Frontal cortex (tissue), 4 donors: ENCODE results near the gene DENND1A. TPM values are rescaled to one million over a fixed set of nuclear protein-coding genes. Genes with fewer than 3 reads are reported as not detected.

Source experiments
- DNase-seq, 2 donors: peaks; one replicate each; pipeline ENCODE4 v3.0.0; 2012; ENCODE audit warnings: low spot score in 2 of 2
- FAIRE-seq: peaks from 2 replicates; lab custom pipeline; 2012; peaks lifted over from hg19 to GRCh38; lab: Jason Lieb, UNC
- total RNA-seq: library from RNA; depleted of rRNA; stranded (reverse); fragments of >200 nt; gene quantifications from one replicate; pipeline ENCODE4 v1.2.3, GENCODE V29; 2014
- donor health status: control.
- donor health status: control.
- donor health status: control.

Gene DENND1A
- total RNA-seq, 1 donor from 2014 or later = 17.9 TPM

DNA sequence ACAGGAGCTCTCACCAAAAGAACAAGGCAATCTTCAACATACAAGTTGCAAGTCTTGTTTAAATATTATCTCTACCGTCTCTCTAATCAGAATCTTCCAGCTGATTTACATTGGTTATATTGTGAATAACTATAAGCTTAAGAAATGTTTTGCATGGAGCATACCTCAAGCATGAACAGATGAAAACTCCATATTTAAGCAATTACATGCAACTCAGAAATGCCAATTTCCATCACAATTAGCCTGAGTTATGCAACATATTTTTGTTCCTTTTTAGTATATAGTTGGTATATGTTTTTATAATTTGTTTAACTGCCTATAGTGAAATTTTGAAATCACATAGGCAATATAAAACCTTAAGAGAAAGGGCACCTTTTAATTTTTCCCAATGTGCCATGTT, 142.5 kb downstream of the DENND1A start:
- DNase-seq = no peak
- FAIRE-seq = no peak

DNA sequence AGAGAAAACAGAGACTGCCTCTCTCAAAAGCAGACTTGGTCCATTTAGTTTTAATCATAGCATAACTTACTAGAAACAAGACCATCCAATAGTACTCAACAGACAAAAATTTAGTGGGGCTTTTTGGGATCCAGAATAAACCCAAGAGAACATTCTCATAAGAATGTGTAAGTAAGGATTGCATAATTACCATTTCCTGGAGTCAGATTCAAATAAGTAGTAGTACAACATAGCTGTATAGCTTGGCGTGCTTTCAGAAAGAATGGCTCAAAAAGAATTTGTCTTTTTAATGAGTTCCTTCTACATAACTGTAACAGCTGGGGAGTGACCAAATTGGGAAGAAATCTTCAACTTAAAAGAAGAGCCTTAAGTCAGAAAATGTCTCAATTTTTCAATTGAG, 145.4 kb downstream of the DENND1A start:
- DNase-seq (no peak), FAIRE-seq (no peak)

DNA sequence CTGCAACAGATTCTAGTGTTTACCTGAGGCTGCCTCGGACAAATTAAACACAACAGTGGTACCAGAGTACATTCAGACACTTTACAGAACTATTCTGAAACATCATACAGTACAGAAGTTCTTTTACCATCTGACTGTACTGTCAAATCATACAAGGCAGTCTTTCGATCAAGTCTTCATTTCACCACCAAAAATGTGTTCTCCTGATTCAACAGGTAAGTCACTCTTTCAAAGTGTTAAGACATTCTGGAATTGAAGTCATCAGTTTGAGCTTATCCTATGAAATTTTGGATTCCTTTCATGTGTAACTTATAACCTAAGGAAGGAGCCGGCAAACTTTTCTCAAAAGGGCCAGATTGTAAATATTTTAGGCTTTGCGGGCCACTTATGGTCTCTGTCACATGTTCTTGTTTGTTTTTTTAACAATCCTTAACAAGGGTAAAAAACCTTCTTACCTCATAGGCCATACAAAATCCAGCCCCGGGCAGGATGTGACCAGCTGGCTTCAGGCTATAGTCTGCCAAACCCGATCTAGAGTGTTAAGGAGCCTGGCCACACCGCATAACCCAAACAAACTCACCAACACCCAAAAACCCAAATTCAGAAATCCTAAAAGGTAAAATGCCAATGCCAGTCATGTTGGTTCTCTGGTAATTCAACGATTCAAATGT, 151.6 kb downstream of the DENND1A start:
- no peak for DNase-seq
- no peak for FAIRE-seq

DNA sequence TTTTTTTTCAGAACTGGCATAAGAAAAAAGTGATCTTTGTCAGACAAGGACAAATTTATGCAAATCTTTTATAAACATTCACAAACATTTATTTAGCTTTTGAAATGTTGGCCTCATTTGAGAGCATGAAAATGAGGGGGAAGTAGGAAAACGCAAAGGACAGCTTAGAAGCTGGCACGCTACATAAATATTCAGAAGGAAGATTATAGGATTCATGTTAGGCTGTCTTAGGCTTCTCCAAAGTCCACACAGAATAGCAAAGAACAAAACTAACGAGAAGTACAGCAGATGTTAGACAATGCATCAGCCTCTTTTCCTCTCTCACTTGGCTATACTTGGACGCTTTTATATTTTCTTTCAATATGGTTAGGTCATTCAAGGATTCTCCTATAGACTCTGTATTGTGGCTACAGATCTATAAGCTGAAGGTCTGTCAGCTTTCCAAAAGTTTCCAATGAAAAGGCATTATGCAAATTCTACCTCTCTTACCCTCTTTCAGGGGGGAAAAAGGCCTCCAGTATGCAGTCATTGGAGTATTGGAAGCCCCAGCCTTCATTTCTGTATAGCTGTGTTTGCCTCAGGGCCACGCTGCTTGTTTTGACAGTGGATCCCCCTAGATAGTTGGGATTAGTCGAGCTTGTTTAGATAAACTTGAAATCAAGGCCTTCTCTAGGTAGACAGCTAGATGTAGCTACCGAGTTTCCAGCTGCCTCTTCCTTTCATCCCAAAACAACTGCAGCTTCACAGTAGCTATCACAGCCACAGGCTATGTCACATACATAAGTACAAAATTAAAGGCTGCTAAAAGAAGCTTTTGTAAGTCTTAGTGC, 153.0 kb downstream of the DENND1A start:
- FAIRE-seq (no peak), DNase-seq (no peak)

DNA sequence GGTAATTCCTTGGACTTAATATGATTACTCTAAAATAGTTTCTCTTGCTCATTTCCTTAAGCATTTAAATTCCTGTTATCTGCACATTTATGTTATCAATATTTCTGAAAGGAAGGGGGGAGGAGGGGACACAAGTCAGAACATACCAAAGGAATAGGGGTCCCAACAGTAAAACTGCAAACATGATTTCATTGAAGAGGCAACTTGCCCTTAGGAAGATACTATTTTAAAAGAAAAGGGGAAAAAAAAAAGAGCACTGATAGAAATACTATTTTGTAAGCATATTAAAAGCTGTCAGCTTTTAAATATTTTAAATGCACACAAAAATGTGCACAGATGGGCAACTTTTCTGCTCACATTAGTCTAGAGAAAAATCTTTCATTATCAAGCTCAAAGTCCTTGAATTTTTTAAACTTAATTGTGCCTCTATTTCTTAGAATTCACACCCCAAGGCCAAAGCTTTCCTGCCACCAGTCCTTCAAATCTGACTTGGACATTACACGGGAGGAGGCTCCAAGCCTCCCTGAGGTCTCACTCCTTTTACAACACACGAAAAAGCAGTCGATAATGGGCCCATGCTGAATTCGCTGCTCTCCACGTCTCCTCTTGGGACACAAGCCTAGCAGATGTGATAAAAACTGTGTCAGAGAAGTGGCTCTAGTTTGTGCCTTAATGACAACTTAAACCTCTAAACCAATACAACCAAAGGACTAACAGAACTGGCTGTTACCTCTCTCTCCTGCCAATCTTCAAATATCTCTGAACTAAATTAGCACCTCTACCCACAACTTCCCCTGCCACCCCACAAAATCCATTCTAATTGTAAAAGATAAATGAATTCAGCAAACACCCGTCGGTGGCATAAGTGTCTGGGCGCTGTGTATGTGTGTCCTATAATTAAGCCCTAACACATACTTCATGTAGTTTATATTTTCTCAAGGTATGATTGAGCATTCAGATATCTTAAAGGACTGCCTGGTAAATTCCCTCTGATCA, 154.3 kb downstream of the DENND1A start:
- no peak for DNase-seq
- FAIRE-seq = no peak

DNA sequence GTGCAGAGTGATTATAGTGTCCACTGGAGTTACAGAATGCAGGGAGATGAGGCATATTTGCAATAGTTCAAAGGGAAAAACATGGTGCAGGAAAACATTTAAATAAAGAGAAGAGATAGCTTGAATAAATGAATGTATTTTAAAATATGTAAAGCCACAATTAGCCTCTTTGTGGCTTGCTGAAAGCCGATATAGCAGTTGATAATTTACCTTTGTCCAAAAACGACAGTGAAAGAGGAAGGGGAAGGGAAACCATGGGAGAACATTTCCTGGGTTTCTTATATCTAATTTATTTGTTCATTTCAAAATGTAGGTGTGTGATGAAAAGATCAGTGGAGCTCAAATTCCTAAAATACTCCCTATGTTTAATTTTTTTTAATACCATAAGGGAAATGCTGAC, 156.1 kb downstream of the DENND1A start:
- no peak for DNase-seq
- FAIRE-seq = no peak

DNA sequence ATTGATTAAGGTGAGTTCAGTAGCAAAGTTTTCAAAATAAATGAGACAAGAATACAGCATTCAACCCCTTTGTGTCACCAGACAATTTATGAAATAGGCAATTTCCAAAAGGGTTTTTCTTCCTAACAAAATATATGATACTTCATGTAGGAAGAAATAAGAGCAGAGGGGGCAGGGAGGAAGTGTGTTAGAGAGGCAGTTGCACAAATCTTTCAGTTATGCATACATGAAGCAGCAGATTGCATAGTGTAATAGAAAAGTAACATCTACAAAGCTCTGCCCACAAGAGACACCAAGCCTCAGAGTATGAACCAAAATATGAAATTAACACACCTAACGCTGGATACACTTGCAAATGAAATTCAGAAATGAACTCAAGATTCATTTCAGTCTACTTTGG, 157.0 kb downstream of the DENND1A start:
- no peak for DNase-seq
- no peak for FAIRE-seq

DNA sequence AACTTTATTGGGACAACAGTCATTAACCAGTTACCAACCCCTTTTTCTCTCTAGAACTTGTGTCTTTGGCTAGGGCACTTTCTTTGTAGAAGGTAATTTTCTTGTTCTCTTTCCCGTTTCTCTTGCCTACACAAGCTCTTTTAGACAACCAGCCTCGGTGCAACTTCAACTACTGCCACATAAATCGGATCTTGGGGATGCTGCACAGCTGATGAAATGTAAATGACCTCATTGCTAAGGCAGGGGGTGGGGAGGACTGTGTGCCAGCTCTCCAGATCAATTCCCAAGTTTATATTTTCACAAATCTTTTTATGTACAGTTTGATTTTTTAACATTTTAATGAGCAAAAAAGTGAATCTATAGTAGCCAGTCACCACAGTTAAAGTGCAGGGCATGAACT, 157.6 kb downstream of the DENND1A start:
- no peak for FAIRE-seq
- no peak for DNase-seq

DNA sequence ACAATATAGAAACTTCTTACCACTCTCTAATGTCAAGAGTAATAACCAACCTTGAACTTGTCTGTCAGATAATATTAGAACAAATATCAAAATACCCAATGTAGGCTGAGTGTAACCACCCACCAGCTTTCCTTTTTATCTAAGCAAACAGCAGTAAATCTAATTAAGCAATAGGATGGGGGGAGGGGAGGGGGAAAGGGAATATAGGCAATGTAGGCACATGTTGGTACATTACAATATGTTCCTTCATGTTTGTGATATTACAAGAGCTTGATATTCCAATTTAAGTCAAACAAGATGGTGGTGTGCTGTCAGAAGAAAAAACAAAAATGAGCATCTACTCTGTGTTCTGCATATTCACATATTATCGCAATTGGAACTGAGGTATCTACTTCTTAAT, 158.2 kb downstream of the DENND1A start:
- FAIRE-seq = no peak
- DNase-seq = no peak

DNA sequence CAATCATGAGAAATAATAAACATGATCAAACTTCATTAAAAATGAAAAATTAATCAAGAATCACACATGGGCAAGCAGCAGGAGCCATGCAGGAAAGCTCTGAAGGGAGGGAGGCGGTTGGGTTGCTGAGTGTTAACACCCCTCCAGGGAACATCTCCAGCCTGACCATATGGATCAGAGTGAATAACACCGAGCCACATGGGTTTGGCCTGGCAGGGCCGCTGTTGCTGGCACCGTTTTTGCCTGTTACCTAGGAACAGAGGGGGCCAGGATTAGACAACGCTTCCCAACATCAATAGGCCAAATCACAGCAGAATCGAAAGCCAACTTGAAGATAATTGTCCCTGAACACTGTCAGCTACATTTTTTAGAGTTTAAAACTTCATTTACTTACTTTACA, 160.2 kb downstream of the DENND1A start:
- DNase-seq (no peak), FAIRE-seq (no peak)

DNA sequence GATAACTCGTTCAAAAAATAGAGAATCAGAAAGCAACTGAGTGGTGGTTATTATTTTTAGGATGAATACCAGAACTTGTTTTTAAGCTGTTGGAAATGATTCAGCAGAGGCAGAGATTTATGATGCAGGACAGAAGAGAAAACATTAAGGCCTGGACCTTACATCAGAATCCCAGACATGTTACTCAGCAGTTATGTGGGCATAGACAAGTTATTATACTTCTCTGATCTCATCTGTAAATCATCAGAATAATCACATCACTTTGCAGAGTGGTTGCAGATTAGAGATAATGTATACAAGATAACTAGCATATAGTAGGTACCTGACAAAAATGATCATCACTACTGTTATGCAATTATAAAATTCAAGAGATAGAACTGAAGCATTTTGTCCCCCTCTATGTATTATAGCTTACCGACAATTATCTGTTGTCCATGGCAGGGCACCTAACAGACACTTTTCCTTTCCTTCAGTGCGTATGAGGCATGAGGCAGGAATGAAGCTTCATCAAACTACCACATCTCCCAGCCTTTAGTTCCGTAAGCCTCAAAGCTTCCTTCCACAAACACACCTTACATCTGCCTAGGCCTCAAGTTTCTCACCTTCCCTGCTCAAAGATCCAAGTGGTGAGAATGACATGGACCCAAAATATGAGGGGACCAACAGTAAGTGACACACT, 165.9 kb downstream of the DENND1A start:
- FAIRE-seq (no peak), DNase-seq (no peak)

DNA sequence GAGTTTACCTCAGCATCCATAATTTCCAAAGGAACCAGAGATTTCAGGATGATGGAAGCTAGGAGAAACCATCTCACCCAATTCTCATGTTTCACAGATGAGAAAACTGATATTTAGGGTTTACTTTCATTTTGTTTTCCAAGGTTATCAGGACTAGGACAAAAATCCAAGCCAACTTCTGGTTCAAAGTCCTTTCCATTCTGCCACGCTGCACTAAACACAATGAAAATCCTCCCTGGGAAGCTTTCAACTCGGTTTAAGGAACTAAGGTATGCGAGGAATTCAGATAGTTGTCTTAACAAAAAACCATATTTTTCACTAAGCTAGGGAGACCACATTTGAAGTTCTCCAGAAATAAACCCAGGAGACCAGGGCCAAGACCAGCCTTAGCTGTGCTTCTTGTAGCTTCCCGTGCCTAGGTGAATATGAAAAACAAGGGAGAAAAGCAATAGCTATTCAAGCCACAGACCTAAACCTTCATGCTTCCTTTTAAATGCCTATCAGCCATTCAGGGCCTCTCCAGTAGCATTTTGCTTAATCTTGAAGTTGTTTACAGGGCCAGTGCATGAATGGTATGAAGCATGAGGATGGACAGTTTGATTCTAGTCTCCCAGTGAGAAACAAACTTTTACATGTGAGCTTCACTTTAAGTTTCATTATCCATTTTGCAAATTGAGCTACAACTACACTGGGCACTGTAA, 167.9 kb downstream of the DENND1A start:
- no peak for FAIRE-seq
- no peak for DNase-seq

DNA sequence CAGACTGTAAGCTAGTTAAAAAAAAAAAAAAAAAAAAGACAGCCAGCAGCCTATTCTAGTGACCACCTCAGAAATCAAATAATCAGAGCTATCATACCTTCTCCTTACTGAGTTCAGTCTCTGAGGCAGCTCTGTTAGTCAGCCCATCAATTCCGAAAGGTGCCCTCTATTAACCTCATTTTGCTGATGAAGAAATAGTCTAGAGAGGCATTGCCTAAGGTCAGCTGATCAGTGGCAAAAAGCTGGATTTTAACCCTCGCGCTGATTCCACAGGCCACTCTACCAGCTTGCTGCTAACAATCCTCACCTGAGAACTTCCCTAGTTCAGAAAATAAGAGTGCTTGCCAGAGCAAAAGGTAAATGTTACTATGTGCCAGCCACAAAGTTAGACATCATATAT, 172.0 kb downstream of the DENND1A start:
- FAIRE-seq (no peak), DNase-seq (no peak)

DNA sequence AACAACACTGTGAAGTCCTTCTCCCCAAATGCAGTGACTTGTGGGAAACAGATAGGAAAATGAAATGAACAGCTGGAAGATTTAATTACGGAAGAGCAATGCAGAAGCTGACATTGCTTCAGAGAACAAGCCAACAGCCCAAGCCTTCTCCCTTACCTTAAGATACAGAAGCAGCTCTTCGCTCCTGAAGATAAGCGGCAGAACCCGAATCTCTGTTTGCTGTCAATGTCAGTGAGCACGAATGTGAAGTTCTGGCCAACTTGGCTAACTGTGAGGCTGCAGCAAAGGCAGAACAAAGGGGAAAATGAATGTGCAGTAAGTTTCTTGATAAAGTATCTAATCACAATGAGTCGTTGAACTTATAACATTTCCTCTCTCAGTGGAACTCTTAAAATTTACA, 172.4 kb downstream of the DENND1A start:
- FAIRE-seq (no peak), DNase-seq (no peak)

DNA sequence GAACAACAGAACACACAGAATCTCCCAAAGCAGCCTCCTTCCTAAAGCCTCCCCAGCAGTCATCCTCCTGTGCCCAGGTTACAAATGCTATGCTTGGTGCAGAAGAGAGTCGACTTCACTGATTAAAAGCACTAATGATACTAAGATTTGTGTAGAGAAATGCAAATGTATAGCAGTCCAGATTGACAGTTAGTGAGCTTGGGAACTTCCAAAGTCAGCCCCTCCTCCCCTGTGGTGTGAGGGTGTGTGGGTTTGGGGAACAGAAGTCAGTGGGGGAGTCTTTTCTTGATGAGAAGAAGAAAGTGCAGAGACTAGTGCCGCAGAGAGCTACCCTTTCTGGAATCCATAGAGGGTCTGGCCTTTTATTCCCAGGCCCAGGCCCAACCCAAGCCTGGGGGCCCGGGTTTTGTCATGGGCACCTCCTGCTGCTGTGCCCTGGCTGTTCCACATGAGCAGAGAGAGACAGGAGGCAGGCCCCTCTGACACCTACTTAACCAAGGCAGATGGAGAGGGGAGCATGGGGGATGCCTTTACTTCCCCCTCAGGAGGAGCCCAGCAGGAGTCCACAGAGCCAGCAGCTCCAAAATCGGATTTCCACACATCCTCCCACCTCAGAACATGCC, 173.3 kb downstream of the DENND1A start:
- no peak for FAIRE-seq

DNA sequence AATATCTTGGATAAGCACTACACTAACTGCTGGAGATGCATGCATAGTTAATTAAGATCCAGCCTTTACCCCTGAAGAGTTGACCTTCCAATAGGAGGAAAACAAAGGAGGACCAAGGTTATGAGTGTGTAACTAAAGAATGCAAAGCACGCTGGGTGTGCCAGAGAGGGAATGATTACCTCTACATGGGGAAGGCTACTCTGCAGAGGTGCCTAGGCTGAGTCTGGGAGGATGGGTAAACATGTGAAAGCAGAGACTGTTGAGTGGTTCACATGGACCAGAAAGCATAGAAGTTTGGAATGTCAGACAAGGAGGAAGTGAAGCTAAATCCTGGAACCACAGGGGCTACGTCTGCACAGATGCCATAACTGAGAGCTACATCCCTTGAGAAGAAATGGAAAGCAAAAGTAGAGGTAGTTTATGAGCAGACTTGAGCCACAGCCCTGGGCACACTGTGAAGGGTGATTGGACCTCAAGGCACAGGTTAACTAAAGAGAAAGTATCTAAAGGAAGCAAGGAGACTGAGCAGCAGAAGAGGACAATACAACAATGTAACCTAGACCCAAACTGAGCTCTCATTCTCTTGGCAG, 176.2 kb downstream of the DENND1A start:
- FAIRE-seq (no peak), DNase-seq (no peak)

More for the DNA sequence above, 173.3 kb downstream of the DENND1A start:
- DNase-seq = no peak

DNA sequence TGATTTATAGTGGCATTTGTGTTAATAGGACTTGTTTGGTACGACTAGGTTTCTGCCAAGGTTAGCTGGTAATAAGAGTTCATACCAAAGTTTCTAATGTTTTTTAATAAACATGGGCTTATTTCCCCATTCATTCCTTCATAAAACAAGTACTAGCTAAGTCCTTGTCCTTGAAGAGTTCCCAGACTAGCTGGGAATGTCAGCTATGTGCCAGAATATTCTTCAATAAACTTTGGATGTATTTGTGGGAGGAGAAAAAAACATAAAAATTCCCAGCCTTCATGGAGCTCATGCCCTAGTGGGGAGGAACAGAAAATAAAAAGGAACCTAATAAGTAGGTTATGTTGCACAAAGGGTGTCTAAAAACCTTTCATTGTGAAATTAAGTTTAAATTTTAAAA, 176.9 kb downstream of the DENND1A start:
- DNase-seq (no peak), FAIRE-seq (no peak)

DNA sequence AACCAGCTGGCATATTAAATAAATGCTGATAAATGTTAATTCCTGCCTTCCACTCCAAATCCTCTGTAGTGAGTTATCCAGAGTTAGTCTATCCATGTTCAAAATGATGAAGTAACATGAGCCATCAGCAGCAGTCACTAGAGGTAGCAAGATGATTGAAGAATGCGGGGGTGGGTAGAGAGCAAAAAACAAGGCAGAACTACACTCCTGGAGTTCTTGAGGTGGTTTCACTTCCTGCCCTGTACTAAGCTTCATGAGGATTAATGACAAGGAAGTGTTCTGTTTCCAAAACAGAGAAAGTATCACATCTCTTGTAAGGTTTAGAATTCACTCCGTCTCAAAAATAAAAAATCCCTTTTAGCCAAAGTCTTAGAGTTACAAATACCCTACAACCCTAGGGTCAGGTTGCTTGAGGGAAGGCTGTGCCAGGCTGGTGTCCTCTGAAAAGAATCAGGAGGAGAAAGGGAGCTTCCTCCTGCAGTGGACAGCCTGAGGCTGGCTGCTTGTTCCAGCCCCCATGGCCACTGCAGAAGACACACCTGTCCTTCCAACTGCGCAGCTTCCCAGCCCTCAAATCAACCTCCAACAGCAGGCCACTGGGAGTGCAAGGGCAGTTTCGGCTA, 180.2 kb downstream of the DENND1A start:
- FAIRE-seq = no peak

More for the DNA sequence above, 180.2 kb downstream of the DENND1A start:
- peak in 1 of 2 donors; percentile 9 for DNase-seq
